Esophagus muscularis mucosa (tissue), 4 donors: ENCODE measurements around the gene CYP26B1. TPM values are rescaled to one million over a fixed set of nuclear protein-coding genes. Genes with fewer than 3 reads are reported as not detected.

Source experiments
- DNase-seq: peaks from one replicate; pipeline ENCODE4 v3.0.0-alpha.2; 2017; ENCODE audit errors: extremely low spot score
- H3K27ac ChIP-seq, 4 donors: fragments of 200-600 bp; sonication (generic); replicated peaks in 1 of 4; 1 replicate in 3 of 4; 2 replicates in 1 of 4; pipeline ENCODE4 v1.5.1; 2016 to 2019; ENCODE audit warnings: mild to moderate bottlenecking in 1 of 4
- H3K27me3 ChIP-seq, 4 donors: fragments of 200-600 bp; sonication (generic); one replicate each; pipeline versions ENCODE4 v1.5.1 to v1.6.0; 2016 to 2019
- H3K36me3 ChIP-seq, 4 donors: fragments of 200-600 bp; sonication (generic); one replicate each; pipeline ENCODE4 v1.5.1; 2016 to 2019
- H3K4me1 ChIP-seq, 4 donors: fragments of 200-600 bp; sonication (generic); one replicate each; pipeline ENCODE4 v1.5.1; 2016 to 2019
- H3K4me3 ChIP-seq, 4 donors: fragments of 200-600 bp; sonication (generic); 1 replicate in 2 of 4; 2 replicates in 2 of 4; pipeline ENCODE4 v1.5.1; 2016 to 2019; ENCODE audit warnings: mild to moderate bottlenecking in 4 of 4, moderate library complexity in 1 of 4
- H3K9me3 ChIP-seq, 4 donors: fragments of 200-600 bp; sonication (generic); 1 replicate in 3 of 4; 2 replicates in 1 of 4; pipeline ENCODE4 v1.5.1; 2016 to 2019
- CTCF ChIP-seq, 3 experiments: fragments of 200-600 bp in 2 of 3; fragments of 450-650 bp in 1 of 3; sonication (generic) in 2 of 3; IDR thresholded peaks; one replicate each; pipeline ENCODE4 v1.5.1; 2017 to 2019; ENCODE audit warnings: antibody characterized with exemption in 3 of 3, mild to moderate bottlenecking in 2 of 3, moderate library complexity in 1 of 3
- EP300 ChIP-seq: sonication (generic); formaldehyde crosslinking; IDR thresholded peaks from one replicate; pipeline ENCODE4 v1.6.1; 2017; ENCODE audit warnings: antibody characterized with exemption
- POLR2A ChIP-seq: fragments of 450-650 bp; IDR thresholded peaks from one replicate; pipeline ENCODE4 v1.6.1; 2017; ENCODE audit warnings: antibody characterized with exemption, moderate library complexity, mild to moderate bottlenecking, low read depth
- POLR2AphosphoS5 ChIP-seq, 2 donors: sonication (generic); formaldehyde crosslinking; IDR thresholded peaks; one replicate each; pipeline ENCODE4 v1.6.1; 2017; ENCODE audit warnings: antibody characterized with exemption in 2 of 2
- WGBS: methylation state at CpG from one replicate; pipeline ENCODE4 v1.1.5; 2018; 5-methylcytosine and 5-hydroxymethylcytosine counted together
- intact Hi-C: fragments of 100-400 bp; cut with DNase I; formaldehyde crosslinking; loops from one replicate; pipeline ENCODE4 v1.15.1; 2023
- total RNA-seq, 4 donors: library from RNA; depleted of rRNA; stranded (reverse); fragments of >200 nt; gene quantifications; one replicate each; pipeline versions ENCODE4 v1.1.0 to v1.2.1, GENCODE V29; 2016

The CYP26B1 gene
- total RNA-seq, 4 donors from 2014 or later = 1.2 to 3.6 (median 2.4) TPM

GRCh38 chr2:72081451-72081850 lies 66.2 kb downstream of the CYP26B1 start:
- H3K36me3 ChIP-seq = no peaks in the 10 kb centered on the region
- peaks cover 0 to 12% (median 0%) of the 10 kb centered on the region in 4 donors for H3K27me3 ChIP-seq
- H3K27ac ChIP-seq = no peak overlapping the region
- 96% methylated on average over 6 of the region's 8 CpGs for WGBS
- intact Hi-C loops = no loop called here
- H3K4me1 ChIP-seq = no peaks in the 10 kb centered on the region
- no peak overlapping the region for H3K4me3 ChIP-seq
- DNase-seq = no peak
- no peaks in the 10 kb centered on the region for H3K9me3 ChIP-seq
- TF ChIP-seq EP300 = no peak
- no peak for TF ChIP-seq CTCF (IDR thresholded peaks at IDR 0.05)
- no peak for TF ChIP-seq POLR2A
- TF ChIP-seq POLR2AphosphoS5 (IDR thresholded peaks at IDR 0.05) = no peak

GRCh38 chr2:72080286-72081145 lies 67.1 kb downstream of the CYP26B1 start:
- TF ChIP-seq EP300 (no peak), CTCF (IDR thresholded peaks at IDR 0.05) (no peak), POLR2A (no peak), POLR2AphosphoS5 (IDR thresholded peaks at IDR 0.05) (no peak)
- Histone ChIP-seq H3K4me3 (no peak overlapping the region), H3K27me3 (peaks cover 0 to 11% (median 0%) of the 10 kb centered on the region in 4 donors), H3K27ac (no peak overlapping the region), H3K36me3 (no peaks in the 10 kb centered on the region), H3K9me3 (peaks cover 0 to 3% (median 0%) of the 10 kb centered on the region in 4 donors), H3K4me1 (no peaks in the 10 kb centered on the region)
- no peak for DNase-seq
- 83% methylated on average over 3 of the region's 3 CpGs for WGBS
- intact Hi-C loops = no loop called here
